ENCODE measurements around the gene MAPK6. TPM values are rescaled to one million over a fixed set of nuclear protein-coding genes. Genes with fewer than 3 reads are reported as not detected.
"Not testable (repeated sequence)": the region's sequence is repeated elsewhere in the genome, so short reads cannot be mapped to it uniquely, and the experiment has no call there.

MAPK6 gene
- total RNA-seq, 1 donor from 2014 or later = 16.2 TPM

- no peaks in the 10 kb centered on the region for H3K27me3 Mint-ChIP-seq
- intact Hi-C loops (cut with micrococcal nuclease) = no loop called here
- TF ChIP-seq CTCF (IDR thresholded peaks at IDR 0.05) = no peak
- ATAC-seq (ENCODE audit: low read depth) (no peak), DNase-seq (no peak)
- H3K4me3 Mint-ChIP-seq = no peak overlapping the region
- peaks cover 23% of the 10 kb centered on the region for H3K4me1 Mint-ChIP-seq
- no peaks in the 10 kb centered on the region for H3K9me3 Mint-ChIP-seq
- ChIA-PET CTCF (interaction anchor here (0.9 to 1.5 kb wide), 3 partner anchors 9 to 192 kb away, joined by 3 to 6 read pairs (median 4); no protein-coding TSS in a partner anchor), POLR2A (no interaction called here)
- no peak overlapping the region for H3K27ac Mint-ChIP-seq
- no peaks in the 10 kb centered on the region for H3K36me3 Mint-ChIP-seq (ENCODE audit: low read depth)
Measured at GRCh38 chr15:52080706-52081392, 61.8 kb downstream of the MAPK6 start.

- Mint-ChIP-seq H3K9me3 (no peaks in the 10 kb centered on the region), H3K4me3 (no peak overlapping the region), H3K4me1 (peaks cover 23% of the 10 kb centered on the region), H3K27me3 (no peaks in the 10 kb centered on the region), H3K27ac (no peak overlapping the region), H3K36me3 (ENCODE audit: low read depth) (no peaks in the 10 kb centered on the region)
- TF ChIP-seq CTCF (IDR thresholded peaks at IDR 0.05) = no peak
- ATAC-seq (ENCODE audit: low read depth) (peak; percentile 45), DNase-seq (no peak)
- intact Hi-C loops (cut with micrococcal nuclease) = no loop called here
- ChIA-PET CTCF (interaction anchor here (0.9 to 1.1 kb wide), 2 partner anchors 57 to 126 kb away, joined by 3 to 4 read pairs; no protein-coding TSS in a partner anchor), POLR2A (interaction anchor here (0.6 to 0.7 kb wide), 2 partner anchors 97 to 111 kb away, joined by 3 to 7 read pairs; partner anchors contain the start of gene LEO1)
Measured at GRCh38 chr15:52082197-52083036, 63.4 kb downstream of the MAPK6 start.

GRCh38 chr15:52083037-52083359 lies 64.0 kb downstream of the MAPK6 start:
- H3K9me3 Mint-ChIP-seq, H3K27ac Mint-ChIP-seq, POLR2A ChIA-PET: not testable (repeated sequence)

GRCh38 chr15:52083603-52084002 lies 64.6 kb downstream of the MAPK6 start:
- Mint-ChIP-seq H3K9me3 (no peaks in the 10 kb centered on the region), H3K27ac (no peak overlapping the region), H3K36me3 (ENCODE audit: low read depth) (no peaks in the 10 kb centered on the region), H3K4me1 (peaks cover 23% of the 10 kb centered on the region), H3K27me3 (no peaks in the 10 kb centered on the region), H3K4me3 (no peak overlapping the region)
- DNase-seq (no peak), ATAC-seq (ENCODE audit: low read depth) (no peak)
- intact Hi-C loops (cut with micrococcal nuclease) = no loop called here
- POLR2A ChIA-PET = no interaction called here
- no peak for TF ChIP-seq CTCF (IDR thresholded peaks at IDR 0.05)
- CTCF ChIA-PET = interaction anchor here (1.1 kb wide), 1 partner anchor 125 kb away, joined by 3 read pairs; no protein-coding TSS in a partner anchor

More at GRCh38 chr15:52083037-52083359, 64.0 kb downstream of the MAPK6 start:
- intact Hi-C loops (cut with micrococcal nuclease); DNase-seq; H3K4me3 Mint-ChIP-seq; ATAC-seq (ENCODE audit: low read depth); H3K27me3 Mint-ChIP-seq; H3K36me3 Mint-ChIP-seq (ENCODE audit: low read depth): not testable (repeated sequence)
- CTCF ChIA-PET = interaction anchor here (0.9 to 1.1 kb wide), 2 partner anchors 56 to 125 kb away, joined by 3 to 4 read pairs; no protein-coding TSS in a partner anchor
- peaks cover 23% of the 10 kb centered on the region for H3K4me1 Mint-ChIP-seq

- DNase-seq = no peak
- intact Hi-C loops (cut with micrococcal nuclease) = no loop called here
- TF ChIP-seq CTCF (IDR thresholded peaks at IDR 0.05) = no peak
- Mint-ChIP-seq H3K27me3 (no peaks in the 10 kb centered on the region), H3K9me3 (peaks cover 8% of the 10 kb centered on the region), H3K4me3 (no peak overlapping the region), H3K4me1 (peaks cover 19% of the 10 kb centered on the region), H3K36me3 (ENCODE audit: low read depth) (no peaks in the 10 kb centered on the region), H3K27ac (no peak overlapping the region)
- POLR2A ChIA-PET = no interaction called here
- ATAC-seq (ENCODE audit: low read depth) = no peak
- CTCF ChIA-PET = no interaction called here
Measured at GRCh38 chr15:52085299-52085698, 66.3 kb downstream of the MAPK6 start.

Data from activated B cell treated with CpG ODN at 0.5 μM for 24 hours (primary cell).